Body of pancreas (tissue), 4 donors: ENCODE measurements around the gene SSH2.

Source experiments
- CTCF ChIP-seq, 7 experiments: fragments of 450-650 bp in 4 of 7; fragments of 200-600 bp in 3 of 7; sonication (generic) in 3 of 7; IDR thresholded peaks; one replicate each; pipeline ENCODE4 v1.5.1; 2016 to 2019; ENCODE audit warnings: antibody characterized with exemption in 7 of 7
- POLR2A ChIP-seq, 3 donors: fragments of 450-650 bp; IDR thresholded peaks; one replicate each; pipeline ENCODE4 v1.6.1; 2016; ENCODE audit warnings: antibody characterized with exemption in 3 of 3, mild to moderate bottlenecking in 2 of 3

- no peak for TF ChIP-seq CTCF (IDR thresholded peaks at IDR 0.05)
- TF ChIP-seq POLR2A (IDR thresholded peaks at IDR 0.05): no peak
Observed at GRCh38 chr17:29757788-29758187, 172.2 kb downstream of the SSH2 start.
